Measurements from ENCODE around the gene DMC1. TPM values are rescaled to one million over a fixed set of nuclear protein-coding genes. Genes with fewer than 3 reads are reported as not detected.

Gene DMC1
- total RNA-seq, 2 donors from 2014 or later, result 4.2 to 6.8 TPM

DNA sequence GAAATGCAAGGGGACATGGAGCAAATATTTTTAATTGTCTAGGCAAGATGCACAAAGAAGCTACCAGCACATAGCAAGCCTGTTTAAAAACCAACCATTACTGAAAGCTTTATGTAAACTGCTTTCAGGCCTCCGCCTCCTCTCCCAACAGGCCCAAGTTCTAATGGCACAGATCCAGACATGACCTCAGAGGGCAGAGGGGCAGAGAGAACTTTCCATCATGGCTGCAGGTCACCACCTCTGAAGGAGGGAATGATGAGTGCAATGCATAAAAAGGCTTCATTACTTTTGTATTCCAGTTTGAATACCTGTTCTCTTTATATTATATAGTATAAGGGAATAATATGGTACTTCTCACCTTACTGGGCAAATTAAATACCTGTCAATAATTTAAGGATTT, 79.1 kb downstream of the DMC1 start:
- no peaks in the 10 kb centered on the region for H3K9me3 Mint-ChIP-seq
- H3K27ac ChIP-seq (ENCODE audit: low read depth, low read length), result no peak overlapping the region
- peak overlapping the region; percentile 88 for H3K27ac Mint-ChIP-seq
- peaks cover 12% of the 10 kb centered on the region for H3K4me1 Mint-ChIP-seq
- no peak overlapping the region for H3K4me3 Mint-ChIP-seq
- TF ChIP-seq, protein P1, sequence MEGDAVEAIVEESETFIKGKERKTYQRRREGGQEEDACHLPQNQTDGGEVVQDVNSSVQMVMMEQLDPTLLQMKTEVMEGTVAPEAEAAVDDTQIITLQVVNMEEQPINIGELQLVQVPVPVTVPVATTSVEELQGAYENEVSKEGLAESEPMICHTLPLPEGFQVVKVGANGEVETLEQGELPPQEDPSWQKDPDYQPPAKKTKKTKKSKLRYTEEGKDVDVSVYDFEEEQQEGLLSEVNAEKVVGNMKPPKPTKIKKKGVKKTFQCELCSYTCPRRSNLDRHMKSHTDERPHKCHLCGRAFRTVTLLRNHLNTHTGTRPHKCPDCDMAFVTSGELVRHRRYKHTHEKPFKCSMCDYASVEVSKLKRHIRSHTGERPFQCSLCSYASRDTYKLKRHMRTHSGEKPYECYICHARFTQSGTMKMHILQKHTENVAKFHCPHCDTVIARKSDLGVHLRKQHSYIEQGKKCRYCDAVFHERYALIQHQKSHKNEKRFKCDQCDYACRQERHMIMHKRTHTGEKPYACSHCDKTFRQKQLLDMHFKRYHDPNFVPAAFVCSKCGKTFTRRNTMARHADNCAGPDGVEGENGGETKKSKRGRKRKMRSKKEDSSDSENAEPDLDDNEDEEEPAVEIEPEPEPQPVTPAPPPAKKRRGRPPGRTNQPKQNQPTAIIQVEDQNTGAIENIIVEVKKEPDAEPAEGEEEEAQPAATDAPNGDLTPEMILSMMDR (conservative IDR thresholded peaks at IDR 0.05), result no peak
- no peaks in the 10 kb centered on the region for H3K27me3 Mint-ChIP-seq (ENCODE audit: insufficient read depth)
- H3K9ac ChIP-seq (ENCODE audit: extremely low read depth, low read length, poor library complexity, severe bottlenecking), result no peak overlapping the region
- H3K4me1 ChIP-seq (ENCODE audit: control insufficient read depth, insufficient read depth, low read length), result peaks cover 5% of the 10 kb centered on the region
- no peaks in the 10 kb centered on the region for H3K9me3 ChIP-seq (ENCODE audit: control insufficient read depth, low read length)
- H3K36me3 ChIP-seq (ENCODE audit: control insufficient read depth, insufficient read depth, low read length), result peaks cover 96% of the 10 kb centered on the region
- H3K36me3 Mint-ChIP-seq (ENCODE audit: low read depth), result peaks cover 89% of the 10 kb centered on the region
- H3K4me3 ChIP-seq (ENCODE audit: low read length), result no peak overlapping the region
- no peaks in the 10 kb centered on the region for H3K27me3 ChIP-seq (ENCODE audit: control insufficient read depth, insufficient read depth, low read length, poor library complexity, severe bottlenecking)
- DNase-seq, result no peak
- 100% methylated on average over 1 of the region's 1 CpG; no CpG with 5 or more reads in 1 of the 2 experiments for WGBS, 2 experiments (ENCODE audit: insufficient coverage in 1 of 2, insufficient read length in 1 of 2)

DNA sequence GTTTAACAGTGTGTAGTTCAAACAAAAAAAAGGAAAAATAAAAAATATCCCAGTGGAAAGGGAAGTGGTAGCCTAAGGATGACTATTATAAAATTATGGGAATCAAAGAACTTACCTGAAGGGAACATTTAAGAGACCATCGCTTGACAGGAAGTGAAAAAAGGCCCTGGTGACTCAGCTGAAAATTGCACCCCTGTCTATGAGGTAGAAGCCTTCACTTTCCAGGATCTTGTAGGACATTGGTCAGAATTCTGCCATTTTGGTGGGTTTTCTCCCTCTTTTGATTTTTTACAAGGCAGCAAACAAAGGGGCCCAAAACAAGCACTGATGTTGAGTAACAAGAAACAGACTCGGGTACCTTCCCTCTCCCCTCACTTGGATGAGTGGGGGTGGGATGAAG, 79.5 kb downstream of the DMC1 start:
- no peak overlapping the region for H3K4me3 Mint-ChIP-seq
- DNase-seq, result no peak
- 88 to 95% methylated on average over 2 of the region's 2 CpGs for WGBS, 2 experiments (ENCODE audit: insufficient coverage in 1 of 2, insufficient read length in 1 of 2)

DNA sequence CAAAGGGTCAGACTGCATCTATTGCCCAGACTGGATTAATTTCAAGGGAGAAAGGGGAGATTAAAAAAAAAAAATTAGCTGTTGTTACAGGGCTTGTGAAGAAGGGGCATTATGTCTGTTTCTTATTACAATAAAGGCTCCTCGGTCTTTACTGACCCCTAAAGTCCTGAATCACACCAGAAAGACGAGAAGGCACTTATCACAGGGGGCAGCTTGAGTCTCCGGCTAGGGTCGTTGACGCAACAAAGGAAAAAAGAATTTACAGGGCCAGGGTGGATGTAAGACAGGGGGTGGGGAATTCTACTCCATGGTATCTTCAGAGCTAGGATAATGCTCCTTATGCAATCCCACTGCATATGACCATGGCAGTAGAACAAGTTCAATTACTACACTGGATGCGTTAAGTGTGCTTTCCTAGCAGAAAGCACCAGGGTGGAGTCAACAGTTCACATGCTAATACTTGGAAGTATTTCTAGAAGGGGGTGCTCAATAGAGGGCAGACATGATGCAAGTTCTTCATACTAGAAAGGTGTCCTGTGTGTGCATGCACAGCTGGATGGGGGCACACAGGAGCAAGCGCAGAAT, 80.3 kb downstream of the DMC1 start:
- no peak overlapping the region for H3K4me3 Mint-ChIP-seq
- H3K4me3 ChIP-seq (ENCODE audit: low read length), result no peak overlapping the region
- H3K27ac ChIP-seq (ENCODE audit: low read depth, low read length), result no peak overlapping the region
- peaks cover 88% of the 10 kb centered on the region for H3K36me3 Mint-ChIP-seq (ENCODE audit: low read depth)
- DNase-seq, result no peak
- H3K9me3 Mint-ChIP-seq, result no peaks in the 10 kb centered on the region
- H3K9me3 ChIP-seq (ENCODE audit: control insufficient read depth, low read length), result no peaks in the 10 kb centered on the region
- H3K4me1 ChIP-seq (ENCODE audit: control insufficient read depth, insufficient read depth, low read length), result peaks cover 5% of the 10 kb centered on the region
- WGBS, 2 experiments (ENCODE audit: insufficient coverage in 1 of 2, insufficient read length in 1 of 2), result 93 to 95% methylated on average over 7 of the region's 7 CpGs
- H3K4me1 Mint-ChIP-seq, result peaks cover 12% of the 10 kb centered on the region
- TF ChIP-seq, protein P1 (conservative IDR thresholded peaks at IDR 0.05), result no peak
- H3K9ac ChIP-seq (ENCODE audit: extremely low read depth, low read length, poor library complexity, severe bottlenecking), result no peak overlapping the region
- H3K27ac Mint-ChIP-seq, result peak overlapping the region; percentile 38
- H3K27me3 ChIP-seq (ENCODE audit: control insufficient read depth, insufficient read depth, low read length, poor library complexity, severe bottlenecking), result no peaks in the 10 kb centered on the region
- peaks cover 94% of the 10 kb centered on the region for H3K36me3 ChIP-seq (ENCODE audit: control insufficient read depth, insufficient read depth, low read length)
- H3K27me3 Mint-ChIP-seq (ENCODE audit: insufficient read depth), result no peaks in the 10 kb centered on the region

More for the DNA sequence above, 79.5 kb downstream of the DMC1 start:
- H3K27me3 ChIP-seq (ENCODE audit: control insufficient read depth, insufficient read depth, low read length, poor library complexity, severe bottlenecking), result no peaks in the 10 kb centered on the region
- H3K36me3 ChIP-seq (ENCODE audit: control insufficient read depth, insufficient read depth, low read length), result peaks cover 94% of the 10 kb centered on the region
- peak overlapping the region; percentile 36 for H3K27ac ChIP-seq (ENCODE audit: low read depth, low read length)
- no peak overlapping the region for H3K4me3 ChIP-seq (ENCODE audit: low read length)
- H3K4me1 ChIP-seq (ENCODE audit: control insufficient read depth, insufficient read depth, low read length), result peaks cover 5% of the 10 kb centered on the region
- peaks cover 12% of the 10 kb centered on the region for H3K4me1 Mint-ChIP-seq
- H3K27me3 Mint-ChIP-seq (ENCODE audit: insufficient read depth), result no peaks in the 10 kb centered on the region
- no peaks in the 10 kb centered on the region for H3K9me3 ChIP-seq (ENCODE audit: control insufficient read depth, low read length)
- H3K36me3 Mint-ChIP-seq (ENCODE audit: low read depth), result peaks cover 88% of the 10 kb centered on the region
- no peak overlapping the region for H3K9ac ChIP-seq (ENCODE audit: extremely low read depth, low read length, poor library complexity, severe bottlenecking)
- H3K27ac Mint-ChIP-seq, result peak overlapping the region; percentile 88
- TF ChIP-seq, protein P1 (conservative IDR thresholded peaks at IDR 0.05), result no peak
- H3K9me3 Mint-ChIP-seq, result no peaks in the 10 kb centered on the region
